Measurements from ENCODE around the gene FBN3. TPM values are rescaled to one million over a fixed set of nuclear protein-coding genes. Genes with fewer than 3 reads are reported as not detected.
A peak's percentile ranks its signal among the peaks of the same experiment; 100 is the strongest.

Gene FBN3
- total RNA-seq, 4 donors from 2014 or later = 0.05 to 0.17 TPM; not detected in 2

DNA sequence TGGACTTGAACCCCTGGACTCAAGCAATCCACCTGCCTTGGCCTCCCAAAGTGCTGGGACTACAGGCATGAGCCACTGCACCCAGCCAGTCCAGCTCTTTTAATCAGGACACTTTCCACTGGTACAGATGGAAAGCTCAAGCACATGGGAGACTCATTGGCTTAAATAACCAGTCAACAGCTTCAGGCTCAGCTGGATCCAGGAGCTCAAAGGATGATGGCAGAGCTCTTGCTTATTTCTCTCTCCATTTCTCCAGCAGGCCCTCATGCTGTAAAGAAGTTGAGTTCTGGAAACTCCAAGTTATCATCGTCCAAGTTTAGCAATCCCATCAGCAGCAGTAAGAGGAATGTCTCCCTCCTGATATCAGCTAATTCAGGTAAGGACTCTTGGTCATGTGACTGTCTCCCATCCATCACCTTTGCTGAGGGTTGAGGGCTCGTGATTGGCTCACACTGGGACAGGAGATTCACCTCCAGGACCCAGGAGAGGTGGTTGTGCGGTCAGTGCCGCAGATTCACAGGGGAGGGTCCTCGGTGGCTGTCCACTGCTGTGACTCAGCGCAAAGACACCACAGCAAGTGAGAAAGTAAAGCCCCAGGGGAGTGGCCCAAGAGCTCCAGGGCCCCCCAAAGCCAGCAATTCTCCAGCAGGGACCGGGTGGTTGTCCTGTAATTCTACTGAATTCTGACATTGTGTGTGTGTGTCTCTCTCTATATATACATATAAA lies 91.7 kb downstream of the FBN3 start:
- Histone ChIP-seq H3K4me3 (no peak overlapping the region), H3K27me3 (no peaks in the 10 kb centered on the region), H3K9me3 (no peaks in the 10 kb centered on the region), H3K4me1 (no peaks in the 10 kb centered on the region), H3K27ac (no peak overlapping the region), H3K36me3 (no peaks in the 10 kb centered on the region)
- TF ChIP-seq EP300 (IDR thresholded peaks at IDR 0.05) (no peak), POLR2AphosphoS5 (IDR thresholded peaks at IDR 0.05) (no peak), POLR2A (IDR thresholded peaks at IDR 0.05) (no peak)
- TF ChIP-seq, protein P1, sequence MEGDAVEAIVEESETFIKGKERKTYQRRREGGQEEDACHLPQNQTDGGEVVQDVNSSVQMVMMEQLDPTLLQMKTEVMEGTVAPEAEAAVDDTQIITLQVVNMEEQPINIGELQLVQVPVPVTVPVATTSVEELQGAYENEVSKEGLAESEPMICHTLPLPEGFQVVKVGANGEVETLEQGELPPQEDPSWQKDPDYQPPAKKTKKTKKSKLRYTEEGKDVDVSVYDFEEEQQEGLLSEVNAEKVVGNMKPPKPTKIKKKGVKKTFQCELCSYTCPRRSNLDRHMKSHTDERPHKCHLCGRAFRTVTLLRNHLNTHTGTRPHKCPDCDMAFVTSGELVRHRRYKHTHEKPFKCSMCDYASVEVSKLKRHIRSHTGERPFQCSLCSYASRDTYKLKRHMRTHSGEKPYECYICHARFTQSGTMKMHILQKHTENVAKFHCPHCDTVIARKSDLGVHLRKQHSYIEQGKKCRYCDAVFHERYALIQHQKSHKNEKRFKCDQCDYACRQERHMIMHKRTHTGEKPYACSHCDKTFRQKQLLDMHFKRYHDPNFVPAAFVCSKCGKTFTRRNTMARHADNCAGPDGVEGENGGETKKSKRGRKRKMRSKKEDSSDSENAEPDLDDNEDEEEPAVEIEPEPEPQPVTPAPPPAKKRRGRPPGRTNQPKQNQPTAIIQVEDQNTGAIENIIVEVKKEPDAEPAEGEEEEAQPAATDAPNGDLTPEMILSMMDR (IDR thresholded peaks at IDR 0.05) = no peak
- DNase-seq (ENCODE audit: low spot score in 2 of 2) = no peak
- 75% methylated on average over 7 of the region's 7 CpGs for WGBS

DNA sequence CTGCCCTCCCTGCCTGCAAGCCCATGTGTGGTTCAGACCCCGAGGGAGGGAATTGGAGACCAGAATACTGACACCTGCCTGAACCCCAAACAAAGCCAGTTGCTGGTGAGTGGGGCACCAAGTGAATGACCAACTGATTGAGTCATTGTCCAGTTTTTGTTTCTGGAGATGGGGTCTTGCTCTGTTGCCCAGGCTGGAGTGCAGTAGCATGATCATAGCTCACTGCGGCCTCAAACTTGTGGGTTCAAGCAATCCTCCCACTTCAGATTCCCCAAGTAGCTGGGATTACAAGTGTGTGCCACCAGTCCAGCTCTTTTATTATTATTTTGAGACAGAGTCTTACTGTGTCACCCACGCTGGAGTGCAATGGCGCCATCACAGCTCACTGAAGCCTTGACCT lies 92.9 kb downstream of the FBN3 start:
- TF ChIP-seq POLR2AphosphoS5 (IDR thresholded peaks at IDR 0.05) = no peak
- H3K9me3 ChIP-seq = no peaks in the 10 kb centered on the region
- H3K4me1 ChIP-seq = no peaks in the 10 kb centered on the region
- WGBS = 85% methylated on average over 4 of the region's 4 CpGs
- H3K27ac ChIP-seq = no peak overlapping the region
- DNase-seq (ENCODE audit: low spot score in 2 of 2) = no peak
- H3K36me3 ChIP-seq = no peaks in the 10 kb centered on the region
- H3K4me3 ChIP-seq = no peak overlapping the region
- H3K27me3 ChIP-seq = no peaks in the 10 kb centered on the region

DNA sequence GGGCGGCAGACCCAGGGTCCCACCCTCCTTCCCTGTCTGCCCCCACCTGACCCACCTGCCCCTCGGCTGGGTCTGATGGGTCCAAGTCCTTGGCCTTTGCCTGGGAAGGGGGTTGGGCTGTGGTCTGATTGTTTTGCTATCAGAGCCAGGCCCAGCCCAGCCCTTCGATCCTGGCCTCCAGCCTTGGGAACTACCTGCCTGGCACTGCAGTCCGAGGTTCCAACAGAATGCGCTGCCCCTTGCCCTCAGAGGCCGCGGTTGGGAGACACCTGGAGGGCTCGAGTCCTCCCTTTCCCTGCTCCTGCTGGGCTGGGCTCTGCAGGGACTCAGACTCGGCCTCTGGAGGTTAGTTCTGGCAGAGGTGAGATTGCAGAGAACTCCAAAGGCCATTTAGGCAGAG lies 95.2 kb downstream of the FBN3 start:
- Histone ChIP-seq H3K36me3 (no peaks in the 10 kb centered on the region), H3K27ac (no peak overlapping the region), H3K27me3 (peaks cover 4% of the 10 kb centered on the region), H3K4me3 (no peak overlapping the region), H3K9me3 (no peaks in the 10 kb centered on the region), H3K4me1 (peaks cover 7% of the 10 kb centered on the region)
- DNase-seq (ENCODE audit: low spot score in 2 of 2) = no peak
- TF ChIP-seq POLR2A (IDR thresholded peaks at IDR 0.05) (no peak), POLR2AphosphoS5 (IDR thresholded peaks at IDR 0.05) (no peak), EP300 (IDR thresholded peaks at IDR 0.05) (no peak)
- TF ChIP-seq, protein P1 (IDR thresholded peaks at IDR 0.05) = no peak
- 60% methylated on average over 8 of the region's 9 CpGs for WGBS

DNA sequence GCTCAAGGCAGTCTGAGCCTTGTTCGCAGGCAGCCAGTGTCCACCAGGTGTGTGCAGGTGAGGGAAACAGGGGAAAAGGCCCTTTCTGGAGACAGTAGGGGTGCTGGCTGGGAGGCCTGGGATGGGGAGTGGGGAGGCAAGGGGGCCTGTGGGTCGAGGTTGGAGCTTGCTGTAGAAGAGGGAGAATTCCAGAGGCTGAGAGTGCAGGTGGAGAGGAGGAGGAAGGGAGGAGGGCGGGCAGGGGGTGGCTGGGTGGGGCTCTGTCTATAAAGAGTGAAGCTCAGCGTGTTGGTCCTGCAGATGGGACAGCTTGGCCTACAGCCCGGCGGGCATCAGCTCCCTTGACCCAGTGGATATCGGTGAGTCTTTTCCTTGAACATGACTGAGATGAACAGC lies 96.9 kb downstream of the FBN3 start, which contains the start of gene CCL25:
Gene CCL25 (plus strand): TSS at position 297 of the 396 bp plus-strand sequence. CDS start 290 bp downstream, outside the sequence.
- TF ChIP-seq EP300 (IDR thresholded peaks at IDR 0.05) (no peak), POLR2AphosphoS5 (IDR thresholded peaks at IDR 0.05) (no peak), POLR2A (IDR thresholded peaks at IDR 0.05) (no peak)
- TF ChIP-seq, protein P1 (IDR thresholded peaks at IDR 0.05) = no peak
- Histone ChIP-seq H3K27me3 (peaks cover 4% of the 10 kb centered on the region), H3K9me3 (no peaks in the 10 kb centered on the region), H3K4me1 (peaks cover 7% of the 10 kb centered on the region), H3K4me3 (no peak within 1 kb of the TSS), H3K27ac (no peak within 1 kb of the TSS), H3K36me3 (no peaks in the 10 kb centered on the region)
- no peak for DNase-seq (ENCODE audit: low spot score in 2 of 2)
- 67% methylated on average over 7 of the region's 7 CpGs for WGBS

DNA sequence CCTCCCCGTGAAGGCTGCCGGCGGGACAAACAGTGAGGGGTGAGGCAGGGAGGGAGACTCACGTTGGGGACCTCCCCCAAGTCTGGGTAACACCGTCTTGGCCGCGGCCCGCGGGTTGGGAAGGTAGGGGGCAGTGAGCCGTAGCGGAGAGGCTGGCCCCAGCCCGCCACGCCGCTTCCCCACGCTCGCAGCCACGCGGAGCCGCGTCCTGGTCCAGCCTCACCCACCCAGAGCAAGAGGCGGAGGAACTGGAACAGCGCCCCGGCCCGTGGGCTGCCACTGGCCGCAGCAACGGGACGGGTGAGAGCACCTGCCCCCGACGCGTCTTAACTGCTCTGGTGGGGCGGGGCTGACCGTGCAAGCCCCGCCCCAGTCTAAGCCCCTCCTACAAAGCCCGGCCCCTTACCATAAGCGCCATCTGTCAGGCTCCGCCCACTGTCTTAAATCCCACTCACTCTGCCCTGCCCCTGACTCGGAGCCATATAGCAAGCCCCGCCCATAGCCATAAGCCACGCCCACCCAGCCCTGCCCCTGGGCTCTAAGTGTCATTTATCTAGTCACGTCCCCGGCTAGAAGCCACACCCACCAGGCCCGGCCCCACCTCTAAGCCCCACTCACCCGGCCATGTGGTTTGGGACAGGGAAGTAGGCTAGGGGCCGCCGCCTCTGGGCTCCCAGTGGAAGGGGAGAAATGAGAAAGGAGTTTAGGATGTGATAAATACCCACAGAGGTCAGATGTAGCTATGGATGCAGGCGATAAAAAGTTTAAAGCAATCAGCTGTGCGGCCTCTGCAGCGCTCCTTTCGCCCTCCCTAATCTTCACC lies 98.9 kb downstream of the FBN3 start:
- Histone ChIP-seq H3K4me3 (peak overlapping the region; percentile 38), H3K27ac (no peak overlapping the region), H3K9me3 (no peaks in the 10 kb centered on the region), H3K4me1 (peaks cover 7% of the 10 kb centered on the region), H3K36me3 (no peaks in the 10 kb centered on the region), H3K27me3 (peaks cover 4% of the 10 kb centered on the region)
- TF ChIP-seq, protein P1 (IDR thresholded peaks at IDR 0.05) = no peak
- TF ChIP-seq EP300 (IDR thresholded peaks at IDR 0.05) (no peak), POLR2A (IDR thresholded peaks at IDR 0.05) (no peak), POLR2AphosphoS5 (IDR thresholded peaks at IDR 0.05) (no peak)
- DNase-seq (ENCODE audit: low spot score in 2 of 2) = peak; percentile 87 to 91
- WGBS = 28% methylated on average over 10 of the region's 49 CpGs
